Measurements from ENCODE around the gene CNKSR2. TPM values are rescaled to one million over a fixed set of nuclear protein-coding genes. Genes with fewer than 3 reads are reported as not detected.

The CNKSR2 gene
- total RNA-seq, 1 experiment from 2014 or later, result 52.9 TPM

GRCh38 chrX:21369613-21370012 lies 4.6 kb upstream of the CNKSR2 start:
- H2BK12ac ChIP-seq (ENCODE audit: insufficient read length, low read depth, low read length), result no peak overlapping the region
- H3K9ac ChIP-seq (ENCODE audit: extremely low read depth, insufficient read length, low read length), result no peak overlapping the region
- H3K79me2 ChIP-seq (ENCODE audit: insufficient read depth, low read length), result no peaks in the 10 kb centered on the region
- Mint-ChIP-seq H3K4me1 (peaks cover 0 to 10% of the 10 kb centered on the region in 2 experiments; a peak in 2 of 4 replicates), H3K27ac (no peak overlapping the region), H3K36me3 (ENCODE audit: insufficient read depth in 1 of 3, low read depth in 3 of 3) (peaks cover 0 to 2% (median 0%) of the 10 kb centered on the region in 3 experiments; a peak in 2 of 7 replicates), H3K4me3 (no peak overlapping the region), H3K9me3 (peaks cover 3 to 17% of the 10 kb centered on the region in 2 experiments; a peak in 4 of 5 replicates), H3K27me3 (ENCODE audit: low read depth) (peaks cover 11% of the 10 kb centered on the region)
- no peak overlapping the region for H3K18ac ChIP-seq (ENCODE audit: insufficient read length, low read depth, low read length)
- no peak overlapping the region for H2AK5ac ChIP-seq (ENCODE audit: insufficient read length, low read length)
- H2AFZ ChIP-seq (ENCODE audit: low read length), result no peak overlapping the region
- H4K5ac ChIP-seq (ENCODE audit: insufficient read length, low read depth, low read length), result no peak overlapping the region
- H4K91ac ChIP-seq (ENCODE audit: insufficient read length, low read depth, low read length), result no peak overlapping the region
- peaks cover 10% of the 10 kb centered on the region for H3K9me3 ChIP-seq (ENCODE audit: control insufficient read depth, low read depth, low read length)
- no CpG with 5 or more reads among the region's 2 CpGs for WGBS (ENCODE audit: extremely low coverage, insufficient read length, low lambda C conversion rate)
- peaks cover 4% of the 10 kb centered on the region for H3K23me2 ChIP-seq (ENCODE audit: insufficient read length, low read depth, low read length, poor library complexity, severe bottlenecking)
- no peak overlapping the region for H2BK20ac ChIP-seq (ENCODE audit: low read depth, low read length, poor library complexity, severe bottlenecking)
- H2BK15ac ChIP-seq (ENCODE audit: low read depth, low read length), result no peak overlapping the region
- no peaks in the 10 kb centered on the region for H4K20me1 ChIP-seq (ENCODE audit: control insufficient read depth, insufficient read depth, insufficient read length)
- no peaks in the 10 kb centered on the region for H3K27me3 ChIP-seq (ENCODE audit: insufficient read depth, low read length)
- no peak overlapping the region for H3K56ac ChIP-seq (ENCODE audit: insufficient read length, low read depth, low read length)
- no peak overlapping the region for H3K27ac ChIP-seq (ENCODE audit: insufficient read length, low read depth, low read length)
- H4K8ac ChIP-seq (replicated peaks; ENCODE audit: insufficient read length, low read depth, low read length), result no peak overlapping the region
- DNase-seq, result no peak
- H3K23ac ChIP-seq (ENCODE audit: insufficient read length, low read depth, low read length), result no peak overlapping the region
- no peak overlapping the region for H3K14ac ChIP-seq (ENCODE audit: insufficient read depth, low read length)
- no peak overlapping the region for H3K4me2 ChIP-seq (ENCODE audit: insufficient read depth, insufficient read length, low read length)
- H2BK120ac ChIP-seq (ENCODE audit: low read depth, low read length, poor library complexity, severe bottlenecking), result no peak overlapping the region
- no peaks in the 10 kb centered on the region for H3K4me1 ChIP-seq (ENCODE audit: insufficient read depth, low read length)
- H3K79me1 ChIP-seq (ENCODE audit: insufficient read depth, low read depth, low read length, poor library complexity, severe bottlenecking), result no peaks in the 10 kb centered on the region
- H3T11ph ChIP-seq (ENCODE audit: low read length), result no peak overlapping the region
- H3K4ac ChIP-seq (ENCODE audit: low read depth, low read length), result no peak overlapping the region
- H2BK5ac ChIP-seq (ENCODE audit: insufficient read length, low read length), result no peak overlapping the region
- TF ChIP-seq CTCF (conservative IDR thresholded peaks at IDR 0.05), result no peak
